ENCODE results near the gene NAA30.

Gene NAA30

DNA sequence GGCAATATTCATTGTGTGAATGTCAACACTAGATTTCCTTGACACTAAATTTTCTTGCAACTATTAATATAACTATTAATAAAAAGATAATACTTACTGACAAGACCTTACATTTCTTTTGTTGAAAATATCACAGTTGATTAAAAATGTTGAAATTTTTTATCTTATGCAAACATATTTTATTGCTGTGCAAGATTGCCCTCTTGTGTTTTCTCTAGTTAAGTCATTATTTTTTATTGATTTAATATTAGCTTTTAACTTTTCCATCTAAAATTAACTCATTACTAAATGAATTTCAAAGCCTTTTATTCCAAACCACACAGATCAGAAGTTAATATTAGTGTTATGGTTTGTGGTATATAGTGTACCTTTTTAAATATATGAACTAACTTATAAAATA is 11.7 kb upstream of the NAA30 start:
- TF ChIP-seq, protein P1, sequence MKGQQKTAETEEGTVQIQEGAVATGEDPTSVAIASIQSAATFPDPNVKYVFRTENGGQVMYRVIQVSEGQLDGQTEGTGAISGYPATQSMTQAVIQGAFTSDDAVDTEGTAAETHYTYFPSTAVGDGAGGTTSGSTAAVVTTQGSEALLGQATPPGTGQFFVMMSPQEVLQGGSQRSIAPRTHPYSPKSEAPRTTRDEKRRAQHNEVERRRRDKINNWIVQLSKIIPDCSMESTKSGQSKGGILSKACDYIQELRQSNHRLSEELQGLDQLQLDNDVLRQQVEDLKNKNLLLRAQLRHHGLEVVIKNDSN (IDR thresholded peaks at IDR 0.05): no peak
- no peak for TF ChIP-seq EGR1 (IDR thresholded peaks at IDR 0.05)
- TF ChIP-seq YY1 (IDR thresholded peaks at IDR 0.05; ENCODE audit: low read depth): no peak
- TF ChIP-seq TCF12 (IDR thresholded peaks at IDR 0.05; ENCODE audit: low read depth): no peak
- TF ChIP-seq, protein P2, sequence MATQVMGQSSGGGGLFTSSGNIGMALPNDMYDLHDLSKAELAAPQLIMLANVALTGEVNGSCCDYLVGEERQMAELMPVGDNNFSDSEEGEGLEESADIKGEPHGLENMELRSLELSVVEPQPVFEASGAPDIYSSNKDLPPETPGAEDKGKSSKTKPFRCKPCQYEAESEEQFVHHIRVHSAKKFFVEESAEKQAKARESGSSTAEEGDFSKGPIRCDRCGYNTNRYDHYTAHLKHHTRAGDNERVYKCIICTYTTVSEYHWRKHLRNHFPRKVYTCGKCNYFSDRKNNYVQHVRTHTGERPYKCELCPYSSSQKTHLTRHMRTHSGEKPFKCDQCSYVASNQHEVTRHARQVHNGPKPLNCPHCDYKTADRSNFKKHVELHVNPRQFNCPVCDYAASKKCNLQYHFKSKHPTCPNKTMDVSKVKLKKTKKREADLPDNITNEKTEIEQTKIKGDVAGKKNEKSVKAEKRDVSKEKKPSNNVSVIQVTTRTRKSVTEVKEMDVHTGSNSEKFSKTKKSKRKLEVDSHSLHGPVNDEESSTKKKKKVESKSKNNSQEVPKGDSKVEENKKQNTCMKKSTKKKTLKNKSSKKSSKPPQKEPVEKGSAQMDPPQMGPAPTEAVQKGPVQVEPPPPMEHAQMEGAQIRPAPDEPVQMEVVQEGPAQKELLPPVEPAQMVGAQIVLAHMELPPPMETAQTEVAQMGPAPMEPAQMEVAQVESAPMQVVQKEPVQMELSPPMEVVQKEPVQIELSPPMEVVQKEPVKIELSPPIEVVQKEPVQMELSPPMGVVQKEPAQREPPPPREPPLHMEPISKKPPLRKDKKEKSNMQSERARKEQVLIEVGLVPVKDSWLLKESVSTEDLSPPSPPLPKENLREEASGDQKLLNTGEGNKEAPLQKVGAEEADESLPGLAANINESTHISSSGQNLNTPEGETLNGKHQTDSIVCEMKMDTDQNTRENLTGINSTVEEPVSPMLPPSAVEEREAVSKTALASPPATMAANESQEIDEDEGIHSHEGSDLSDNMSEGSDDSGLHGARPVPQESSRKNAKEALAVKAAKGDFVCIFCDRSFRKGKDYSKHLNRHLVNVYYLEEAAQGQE (IDR thresholded peaks at IDR 0.05; ENCODE audit: low read depth): no peak

DNA sequence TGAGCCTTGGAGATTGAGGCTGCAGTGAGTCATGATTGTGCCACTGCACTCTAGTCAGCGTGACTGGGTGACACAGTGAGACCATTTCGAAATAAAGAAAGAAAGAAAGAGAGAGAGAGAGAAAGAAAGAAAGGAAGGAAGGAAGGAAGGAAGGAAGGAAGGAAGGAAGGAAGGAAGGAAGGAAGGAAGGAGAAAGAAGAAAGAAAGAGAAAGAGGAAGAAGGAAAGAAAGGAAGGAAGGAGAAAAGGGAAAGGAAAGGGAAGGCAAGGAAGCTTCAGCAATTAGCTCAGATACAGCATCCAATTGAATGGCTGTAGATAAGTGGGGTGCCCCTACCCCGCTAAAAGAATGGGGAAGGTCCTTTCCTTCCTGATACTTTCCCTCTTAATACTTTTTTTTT is 9.5 kb upstream of the NAA30 start:
- TF ChIP-seq, protein P2 (IDR thresholded peaks at IDR 0.05; ENCODE audit: low read depth): no peak
- TF ChIP-seq EGR1 (IDR thresholded peaks at IDR 0.05) (no peak), TEAD4 (IDR thresholded peaks at IDR 0.05) (no peak), YY1 (IDR thresholded peaks at IDR 0.05; ENCODE audit: low read depth) (no peak), FOXM1 (IDR thresholded peaks at IDR 0.05; ENCODE audit: borderline replicate concordance, low read depth) (no peak), ZBTB7A (IDR thresholded peaks at IDR 0.05; ENCODE audit: low read depth) (no peak), TCF12 (IDR thresholded peaks at IDR 0.05; ENCODE audit: low read depth) (no peak), CREB1 (IDR thresholded peaks at IDR 0.05; ENCODE audit: low read depth) (no peak)
- TF ChIP-seq, protein P1 (IDR thresholded peaks at IDR 0.05): no peak

DNA sequence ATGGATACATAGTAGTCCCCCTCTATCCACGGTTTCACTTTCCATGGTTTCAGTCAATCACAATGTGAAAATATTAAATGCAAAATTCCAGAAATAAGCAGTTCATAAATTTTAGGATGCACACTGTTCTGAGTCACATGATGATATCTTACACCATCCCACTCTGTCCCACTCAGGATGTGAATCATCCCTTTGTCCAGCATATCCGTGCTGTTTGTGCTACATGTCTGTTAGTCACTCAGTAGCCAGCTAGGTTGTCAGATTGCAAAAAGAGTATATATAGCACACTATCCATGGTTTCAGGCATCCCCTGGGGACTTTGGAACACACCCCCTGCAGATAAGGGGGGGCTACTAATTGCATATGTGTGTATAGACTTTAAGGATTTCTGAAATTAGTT is 8.1 kb upstream of the NAA30 start:
- TF ChIP-seq, protein P3, sequence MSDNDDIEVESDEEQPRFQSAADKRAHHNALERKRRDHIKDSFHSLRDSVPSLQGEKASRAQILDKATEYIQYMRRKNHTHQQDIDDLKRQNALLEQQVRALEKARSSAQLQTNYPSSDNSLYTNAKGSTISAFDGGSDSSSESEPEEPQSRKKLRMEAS (IDR thresholded peaks at IDR 0.05): no peak
- no peak for TF ChIP-seq NFIC (IDR thresholded peaks at IDR 0.05)
- TF ChIP-seq CEBPB (IDR thresholded peaks at IDR 0.05): no peak
- TF ChIP-seq EP300 (IDR thresholded peaks at IDR 0.05; ENCODE audit: borderline replicate concordance): no peak
- TF ChIP-seq, protein P2 (IDR thresholded peaks at IDR 0.05; ENCODE audit: low read depth): no peak
- no peak for TF ChIP-seq EGR1 (IDR thresholded peaks at IDR 0.05)
- no peak for TF ChIP-seq RAD21 (IDR thresholded peaks at IDR 0.05; ENCODE audit: low read depth)
- TF ChIP-seq ZBTB7A (IDR thresholded peaks at IDR 0.05; ENCODE audit: low read depth): no peak
- TF ChIP-seq FOXM1 (IDR thresholded peaks at IDR 0.05; ENCODE audit: borderline replicate concordance, low read depth): no peak
- no peak for TF ChIP-seq TAF1 (IDR thresholded peaks at IDR 0.05; ENCODE audit: low read depth)
- TF ChIP-seq TEAD4 (IDR thresholded peaks at IDR 0.05): no peak
- TF ChIP-seq, protein P1 (IDR thresholded peaks at IDR 0.05): no peak
- TF ChIP-seq YY1 (IDR thresholded peaks at IDR 0.05; ENCODE audit: low read depth): no peak

DNA sequence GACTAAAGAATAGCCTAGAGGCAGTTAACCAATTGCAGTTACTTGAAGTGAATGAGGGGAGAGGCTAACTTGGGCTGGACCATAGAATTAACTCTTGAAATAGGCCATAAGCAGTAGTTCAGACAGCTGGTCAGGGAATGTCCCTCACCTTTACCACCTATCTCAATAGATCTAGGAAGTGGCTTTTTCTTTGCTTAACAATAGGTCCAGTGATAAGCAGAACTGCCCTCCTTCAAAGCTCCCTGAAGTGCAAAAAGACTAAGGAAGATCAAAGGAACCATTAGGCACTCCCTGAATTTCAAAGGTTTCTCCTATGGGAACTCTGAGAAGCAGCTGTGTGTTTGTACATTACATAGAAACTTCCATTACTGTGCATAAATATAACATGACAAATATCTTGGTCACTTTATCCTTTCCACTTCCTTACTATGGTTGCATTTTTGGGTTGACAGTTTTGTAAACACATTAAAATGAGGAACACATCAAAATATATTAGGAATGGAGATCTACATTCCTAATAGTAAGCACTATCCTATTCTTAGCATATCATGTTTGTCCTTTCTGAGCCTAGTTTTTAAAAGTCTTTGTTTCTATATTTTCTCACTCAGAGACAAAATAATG is 7.2 kb upstream of the NAA30 start:
- no peak for TF ChIP-seq FOXM1 (IDR thresholded peaks at IDR 0.05; ENCODE audit: borderline replicate concordance, low read depth)
- TF ChIP-seq EGR1 (IDR thresholded peaks at IDR 0.05): no peak
- TF ChIP-seq, protein P2 (IDR thresholded peaks at IDR 0.05; ENCODE audit: low read depth): no peak
- TF ChIP-seq TCF12 (IDR thresholded peaks at IDR 0.05; ENCODE audit: low read depth): no peak
- TF ChIP-seq YY1 (IDR thresholded peaks at IDR 0.05; ENCODE audit: low read depth): no peak
- no peak for TF ChIP-seq ZBTB7A (IDR thresholded peaks at IDR 0.05; ENCODE audit: low read depth)
- no peak for TF ChIP-seq CREB1 (IDR thresholded peaks at IDR 0.05; ENCODE audit: low read depth)
- no peak for TF ChIP-seq EP300 (IDR thresholded peaks at IDR 0.05; ENCODE audit: borderline replicate concordance)
- TF ChIP-seq TEAD4 (IDR thresholded peaks at IDR 0.05): no peak
- no peak for TF ChIP-seq TAF1 (IDR thresholded peaks at IDR 0.05; ENCODE audit: low read depth)
- TF ChIP-seq, protein P3 (IDR thresholded peaks at IDR 0.05): no peak

All from Ishikawa (cell line).